Mucosa of descending colon (tissue), 3 donors: ENCODE results near the gene IGLON5. TPM values are rescaled to one million over a fixed set of nuclear protein-coding genes. Genes with fewer than 3 reads are reported as not detected.

ENCODE experiments used
- ATAC-seq: fragments of 200-7000 bp; cut with Tn5 transposase; one replicate; pipeline ENCODE4 v1.9.1; 2020; ENCODE audit warnings: mild to moderate bottlenecking, moderate library complexity
- DNase-seq, 3 donors: peaks; one replicate each; pipeline ENCODE4 v3.0.0-alpha.2; 2020
- H3K36me3 ChIP-seq: fragments of 200-600 bp; one replicate; pipeline ENCODE4 v1.8.0; 2021; ENCODE audit warnings: low read depth, mild to moderate bottlenecking
- H3K4me1 ChIP-seq: fragments of 200-600 bp; one replicate; pipeline ENCODE4 v1.8.0; 2021; ENCODE audit warnings: low read depth, mild to moderate bottlenecking
- H3K4me3 ChIP-seq: fragments of 200-600 bp; one replicate; pipeline ENCODE4 v1.8.0; 2021; ENCODE audit warnings: mild to moderate bottlenecking
- H3K9me3 ChIP-seq: fragments of 200-600 bp; one replicate; pipeline ENCODE4 v1.8.0; 2021; ENCODE audit warnings: mild to moderate bottlenecking
- intact Hi-C, 2 donors: fragments of 100-400 bp; cut with DNase I in 1 of 2; cut with micrococcal nuclease in 1 of 2; formaldehyde crosslinking; loops; one replicate each; pipeline versions ENCODE4 v1.11.0 to v1.11.1; 2022; cut with DNase I, micrococcal nuclease
- total RNA-seq, 3 donors: library from RNA; stranded (reverse); fragmentation: NEBNext Ultra II Directional in 2 of 3; extraction: Animal tissue kit (Norgen Biotek cat#: 25700) in 2 of 3; gene quantifications; one replicate each; pipeline versions ENCODE4 v1.2.1 to v1.2.4, GENCODE V29; 2021 to 2023
- TF ChIP-seq, protein P1 (sequence below): fragments of 200-600 bp; IDR thresholded peaks from one replicate; pipeline ENCODE4 v1.8.0; 2022; ENCODE audit warnings: antibody characterized with exemption, mild to moderate bottlenecking
- donor health status: DM: no; HTN: no; CAD: no; lungs with moderate emphysema.
- donor health status: DM: no; HTN: no; CAD: no.
- donor health status: DM: no; HTN: yes; CAD: no.

Gene IGLON5
- total RNA-seq, 3 donors from 2014 or later: 0.44 TPM; not detected in 2

GRCh38 chr19:51365211-51365964, 53.9 kb downstream of the IGLON5 start:
- TF ChIP-seq, protein P1, sequence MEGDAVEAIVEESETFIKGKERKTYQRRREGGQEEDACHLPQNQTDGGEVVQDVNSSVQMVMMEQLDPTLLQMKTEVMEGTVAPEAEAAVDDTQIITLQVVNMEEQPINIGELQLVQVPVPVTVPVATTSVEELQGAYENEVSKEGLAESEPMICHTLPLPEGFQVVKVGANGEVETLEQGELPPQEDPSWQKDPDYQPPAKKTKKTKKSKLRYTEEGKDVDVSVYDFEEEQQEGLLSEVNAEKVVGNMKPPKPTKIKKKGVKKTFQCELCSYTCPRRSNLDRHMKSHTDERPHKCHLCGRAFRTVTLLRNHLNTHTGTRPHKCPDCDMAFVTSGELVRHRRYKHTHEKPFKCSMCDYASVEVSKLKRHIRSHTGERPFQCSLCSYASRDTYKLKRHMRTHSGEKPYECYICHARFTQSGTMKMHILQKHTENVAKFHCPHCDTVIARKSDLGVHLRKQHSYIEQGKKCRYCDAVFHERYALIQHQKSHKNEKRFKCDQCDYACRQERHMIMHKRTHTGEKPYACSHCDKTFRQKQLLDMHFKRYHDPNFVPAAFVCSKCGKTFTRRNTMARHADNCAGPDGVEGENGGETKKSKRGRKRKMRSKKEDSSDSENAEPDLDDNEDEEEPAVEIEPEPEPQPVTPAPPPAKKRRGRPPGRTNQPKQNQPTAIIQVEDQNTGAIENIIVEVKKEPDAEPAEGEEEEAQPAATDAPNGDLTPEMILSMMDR: no peak
- peak overlapping the region; percentile 45 for H3K4me3 ChIP-seq
- H3K36me3 ChIP-seq: no peaks in the 10 kb centered on the region
- ATAC-seq (no peak), DNase-seq (peak in 2 of 3 donors; percentile 49 to 55)
- peaks cover 30% of the 10 kb centered on the region for H3K4me1 ChIP-seq
- no peaks in the 10 kb centered on the region for H3K9me3 ChIP-seq
- intact Hi-C loops: no loop called here

DNA sequence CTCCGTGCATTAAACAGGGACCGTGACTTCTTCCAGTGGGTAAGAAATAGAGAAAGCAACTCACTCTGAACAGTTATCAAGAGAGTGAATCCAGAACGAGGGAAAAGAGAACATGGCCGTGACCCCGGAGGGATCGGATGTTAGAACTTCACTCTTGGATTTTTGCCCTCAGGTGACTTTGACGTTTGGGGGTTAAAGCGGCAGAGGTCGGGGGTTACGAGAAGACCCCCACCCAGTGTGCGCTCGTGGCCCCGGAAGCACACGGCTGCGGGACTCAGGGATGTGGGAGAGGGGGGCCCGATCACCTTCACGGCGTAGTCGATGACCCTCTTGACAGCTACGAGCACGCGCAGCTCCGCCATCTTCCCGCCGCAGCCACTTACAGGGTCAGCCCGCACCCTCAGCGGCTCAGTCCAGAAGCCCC, 54.5 kb downstream of the IGLON5 start, which contains the start of gene ETFB:
ETFB (minus strand) TSS at position 424 of the 424 bp plus-strand sequence; CDS start at position 362, 62 bp downstream.
- intact Hi-C loops: no loop called here
- ATAC-seq (no peak), DNase-seq (no peak)
- peaks cover 30% of the 10 kb centered on the region for H3K4me1 ChIP-seq
- TF ChIP-seq, protein P1: no peak
- no peaks in the 10 kb centered on the region for H3K36me3 ChIP-seq
- H3K9me3 ChIP-seq: no peaks in the 10 kb centered on the region
- H3K4me3 ChIP-seq: peak within 1 kb of the TSS; percentile 45

DNA sequence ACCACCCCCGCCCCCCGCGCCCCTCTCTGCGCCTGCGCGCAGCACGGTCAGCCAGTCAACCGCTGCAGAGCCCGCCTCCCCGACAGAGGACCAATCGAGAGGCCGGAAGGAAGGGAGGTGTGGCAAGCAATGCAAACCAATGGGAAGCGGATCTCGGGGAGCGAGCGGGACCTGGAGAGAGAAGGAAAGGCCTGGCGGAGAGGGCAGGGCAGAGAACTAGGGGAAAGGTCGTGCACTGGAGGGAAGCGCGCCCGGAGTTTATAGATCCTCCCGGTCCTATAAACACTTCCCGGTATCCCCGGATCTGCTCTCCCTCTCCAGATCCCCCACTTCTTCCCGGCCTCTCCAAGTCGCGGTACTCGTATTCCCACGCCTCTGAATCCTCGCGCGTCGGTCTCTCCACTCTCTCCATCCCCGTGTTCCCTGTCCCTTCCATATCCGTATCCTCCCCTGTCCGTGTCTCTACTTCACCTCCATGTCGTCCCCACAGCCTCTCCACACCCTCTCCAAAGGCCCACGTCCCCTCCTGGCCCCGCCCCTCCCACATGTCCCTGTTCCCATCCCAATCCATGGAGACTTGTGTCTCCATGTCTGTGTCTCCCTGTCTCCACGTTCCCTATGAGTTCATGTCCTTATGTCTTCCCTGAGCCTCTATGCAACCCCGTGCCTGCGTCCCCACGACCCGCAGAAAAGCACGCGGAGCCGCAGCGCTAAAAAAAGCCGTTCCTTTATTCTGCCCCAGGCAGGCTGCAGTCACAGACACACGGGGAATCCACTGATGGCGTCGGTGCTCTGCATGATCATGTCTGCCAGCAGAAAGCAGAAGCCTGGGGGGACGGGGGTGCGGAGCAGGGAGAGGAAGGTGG, 55.2 kb downstream of the IGLON5 start:
- intact Hi-C loops: no loop called here
- Histone ChIP-seq H3K4me1 (peaks cover 30% of the 10 kb centered on the region), H3K4me3 (peak overlapping the region; percentile 45), H3K36me3 (no peaks in the 10 kb centered on the region), H3K9me3 (no peaks in the 10 kb centered on the region)
- TF ChIP-seq, protein P1: no peak
- ATAC-seq: peak; percentile 81
- DNase-seq: peak; percentile 97 to 99 (median 97)

DNA sequence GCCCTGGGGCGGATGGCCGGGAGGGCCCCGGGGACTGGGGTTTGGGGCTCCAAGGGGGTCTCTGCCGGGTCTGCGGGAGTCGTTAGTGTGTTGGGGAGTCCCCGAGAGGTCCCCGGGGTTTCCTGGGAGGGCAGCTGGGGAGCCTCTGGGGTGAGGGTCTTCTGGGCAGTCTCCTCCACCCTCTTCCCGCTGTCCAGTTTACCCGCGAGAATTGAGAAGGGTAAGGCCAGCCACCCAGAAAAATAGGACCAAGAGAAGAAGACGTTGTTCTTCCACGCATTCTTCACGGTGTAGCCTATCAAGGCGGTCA, 55.8 kb downstream of the IGLON5 start:
- intact Hi-C loops: no loop called here
- DNase-seq: peak in 1 of 3 donors; percentile 80
- H3K4me1 ChIP-seq: peaks cover 30% of the 10 kb centered on the region

More for the DNA sequence above, 55.8 kb downstream of the IGLON5 start:
- ATAC-seq: no peak
- Histone ChIP-seq H3K4me3 (peak overlapping the region; percentile 45), H3K36me3 (no peaks in the 10 kb centered on the region), H3K9me3 (no peaks in the 10 kb centered on the region)
- TF ChIP-seq, protein P1: no peak
